A673 (cell line): ENCODE results near the gene CETP.

Experiments
- CTCF ChIP-seq: fragments of 300-800, 200-600 bp; sonication (generic); conservative IDR thresholded peaks from 2 replicates; pipeline ENCODE4 v1.5.1; 2017; ENCODE audit warnings: low read depth, mild to moderate bottlenecking, antibody characterized with exemption, low read length, moderate library complexity, mixed read lengths
- EZH2 ChIP-seq: fragments of 200-600 bp; sonication (generic); IDR thresholded peaks from 2 replicates; pipeline ENCODE4 v1.6.1; 2017; ENCODE audit warnings: borderline replicate concordance, low read depth, mild to moderate bottlenecking, mixed read lengths, antibody characterized with exemption, low read length; ENCODE audit not compliant: poor library complexity, severe bottlenecking

- TF ChIP-seq CTCF (no peak), EZH2 (no peak)
Observed at GRCh38 chr16:56931271-56931891, 30.4 kb upstream of the CETP start.
